PC-9 (cell line): ENCODE data around the gene NEB. TPM values are rescaled to one million over a fixed set of nuclear protein-coding genes. Genes with fewer than 3 reads are reported as not detected.

Experiments used
- BruUV-seq: library from RNA; stranded (reverse); fragments of 400-500 nt; replicated peaks from 2 replicates; lab custom pipeline; 2021; lab: Mats Ljungman, UMichigan
- CTCF ChIA-PET: fragments of 300-600 bp; sonication (Branson Sonifier 250); formaldehyde crosslinking; loops from one replicate; lab custom pipeline; 2022; ENCODE audit warnings: antibody characterized with exemption; lab: Charles Lee
- POLR2A ChIA-PET: fragments of 300-600 bp; sonication (Branson Sonifier 250); formaldehyde crosslinking; loops from one replicate; lab custom pipeline; 2022; ENCODE audit warnings: antibody characterized with exemption; ENCODE audit not compliant: unreplicated experiment; lab: Charles Lee
- DNase-seq, 2 experiments: peaks; one replicate each; pipeline versions ENCODE4 v3.0.0 to v3.0.0-alpha.2; 2015 to 2022; ENCODE audit warnings: mixed read lengths in 1 of 2
- H2AFZ ChIP-seq: fragments of 200-600 bp; sonication (generic); 2 replicates; pipeline ENCODE4 v1.8.1; 2017; ENCODE audit warnings: antibody characterized with exemption
- H3F3A ChIP-seq: fragments of 200-600 bp; sonication (generic); 2 replicates; pipeline ENCODE4 v1.8.1; 2017; ENCODE audit warnings: antibody characterized with exemption, mild to moderate bottlenecking, low read depth; ENCODE audit not compliant: insufficient read depth
- H3K27ac ChIP-seq: fragments of 200-600 bp; sonication (generic); 2 replicates; pipeline ENCODE4 v1.6.1; 2016; ENCODE audit warnings: mixed run types
- H3K27me3 ChIP-seq: fragments of 200-600 bp; sonication (generic); 2 replicates; pipeline ENCODE4 v1.6.1; 2016; ENCODE audit warnings: low read depth, mixed run types; ENCODE audit not compliant: insufficient read depth
- H3K36me3 ChIP-seq: fragments of 200-600 bp; sonication (generic); 2 replicates; pipeline ENCODE4 v1.6.1; 2016; ENCODE audit warnings: low read depth, mixed run types
- H3K4me1 ChIP-seq: fragments of 200-600 bp; sonication (generic); replicated peaks from 2 replicates; pipeline ENCODE4 v1.6.1; 2016; ENCODE audit warnings: mixed run types; ENCODE audit not compliant: insufficient read depth
- H3K4me2 ChIP-seq: fragments of 200-600 bp; sonication (generic); 2 replicates; pipeline ENCODE4 v1.6.1; 2017; ENCODE audit warnings: mixed run types
- H3K4me3 ChIP-seq: fragments of 200-600 bp; sonication (generic); 2 replicates; pipeline ENCODE4 v1.6.1; 2016; ENCODE audit warnings: mixed run types
- H3K79me2 ChIP-seq: fragments of 200-600 bp; sonication (generic); 2 replicates; pipeline ENCODE4 v1.6.1; 2017; ENCODE audit warnings: low read depth, mixed run types
- H3K9me2 ChIP-seq: fragments of 200-600 bp; sonication (generic); 2 replicates; pipeline ENCODE4 v1.8.1; 2017; ENCODE audit warnings: mild to moderate bottlenecking; ENCODE audit not compliant: insufficient read depth
- H3K9me3 ChIP-seq: fragments of 200-600 bp; sonication (generic); 2 replicates; pipeline ENCODE4 v1.8.1; 2016; ENCODE audit warnings: low read depth; ENCODE audit not compliant: insufficient read depth
- H4K20me1 ChIP-seq: fragments of 200-600 bp; sonication (generic); 2 replicates; pipeline ENCODE4 v1.8.1; 2017; ENCODE audit not compliant: insufficient read depth
- CTCF ChIP-seq: fragments of 200-600 bp; sonication (generic); conservative IDR thresholded peaks from 2 replicates; pipeline ENCODE4 v1.6.1; 2017; ENCODE audit warnings: mixed run types, antibody characterized with exemption, mild to moderate bottlenecking, moderate library complexity
- EZH2 ChIP-seq: fragments of 200-600 bp; sonication (generic); IDR thresholded peaks from 2 replicates; pipeline ENCODE4 v1.8.0; 2017; ENCODE audit warnings: antibody characterized with exemption, low read depth
- intact Hi-C: fragments of 100-400 bp; cut with micrococcal nuclease; formaldehyde crosslinking; loops from one replicate; pipeline ENCODE4 v1.10.0; 2022; ENCODE audit not compliant: unreplicated experiment
- total RNA-seq: library from RNA; stranded (reverse); gene quantifications from 2 replicates; pipeline ENCODE4 v1.2.3, GENCODE V29; 2021

Gene NEB
- total RNA-seq, 1 experiment from 2014 or later, result 0.15 TPM

DNA sequence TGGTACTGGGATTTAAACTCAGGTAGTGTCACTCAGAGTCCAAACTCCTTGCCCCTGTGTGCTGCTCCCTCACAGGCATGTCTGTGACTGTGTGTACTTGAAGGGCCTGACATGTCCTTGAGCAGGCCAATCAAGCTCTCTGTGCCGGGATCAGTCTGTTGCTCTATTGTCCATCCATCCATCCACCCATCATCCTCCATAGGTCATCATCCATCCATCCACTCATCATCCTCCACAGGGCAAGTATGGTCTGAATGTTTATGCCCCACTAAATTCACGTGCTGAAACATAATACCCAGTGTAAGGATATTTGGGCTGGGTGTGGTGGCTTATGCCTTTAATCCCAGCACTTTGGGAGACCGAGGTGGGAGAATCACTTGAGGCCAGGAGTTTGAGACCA is 24.5 kb upstream of the NEB start:
- intact Hi-C loops, result no loop called here
- ChIA-PET CTCF (no interaction called here), POLR2A (no interaction called here)
- Histone ChIP-seq H3K9me2 (no peaks in the 10 kb centered on the region), H3K4me3 (no peak overlapping the region), H3K36me3 (no peaks in the 10 kb centered on the region), H3K4me1 (no peaks in the 10 kb centered on the region), H3K27me3 (no peaks in the 10 kb centered on the region), H4K20me1 (no peaks in the 10 kb centered on the region), H3F3A (no peaks in the 10 kb centered on the region), H3K79me2 (no peaks in the 10 kb centered on the region), H2AFZ (no peak overlapping the region), H3K4me2 (no peak overlapping the region), H3K27ac (no peak overlapping the region), H3K9me3 (no peaks in the 10 kb centered on the region)
- DNase-seq, result no peak
- BruUV-seq, result no TSS peak
- TF ChIP-seq CTCF (no peak), EZH2 (no peak)

GRCh38 chr2:151757861-151758260 is 23.6 kb upstream of the NEB start:
- CTCF ChIA-PET, result no interaction called here
- no peaks in the 10 kb centered on the region for H3K79me2 ChIP-seq
- DNase-seq, result no peak
- no peaks in the 10 kb centered on the region for H3K4me1 ChIP-seq
- H3K4me3 ChIP-seq, result no peak overlapping the region
- intact Hi-C loops, result no loop called here
- no peaks in the 10 kb centered on the region for H3K9me3 ChIP-seq
- H2AFZ ChIP-seq, result no peak overlapping the region
- no peak overlapping the region for H3K4me2 ChIP-seq
- no peaks in the 10 kb centered on the region for H3K27me3 ChIP-seq
- POLR2A ChIA-PET, result no interaction called here
- no peaks in the 10 kb centered on the region for H4K20me1 ChIP-seq
- no peaks in the 10 kb centered on the region for H3K36me3 ChIP-seq
- no peak for TF ChIP-seq EZH2
- no peak for TF ChIP-seq CTCF
- H3K27ac ChIP-seq, result no peak overlapping the region
- H3K9me2 ChIP-seq, result no peaks in the 10 kb centered on the region
- no peaks in the 10 kb centered on the region for H3F3A ChIP-seq
- BruUV-seq, result no TSS peak

GRCh38 chr2:151756820-151757219 is 22.5 kb upstream of the NEB start:
- TF ChIP-seq CTCF, result no peak
- TF ChIP-seq EZH2, result no peak
- Histone ChIP-seq H3F3A (no peaks in the 10 kb centered on the region), H3K79me2 (no peaks in the 10 kb centered on the region), H4K20me1 (no peaks in the 10 kb centered on the region), H3K27me3 (no peaks in the 10 kb centered on the region), H3K36me3 (no peaks in the 10 kb centered on the region), H3K4me3 (no peak overlapping the region), H3K4me2 (no peak overlapping the region), H3K9me3 (no peaks in the 10 kb centered on the region), H3K27ac (no peak overlapping the region), H3K9me2 (no peaks in the 10 kb centered on the region), H3K4me1 (no peaks in the 10 kb centered on the region), H2AFZ (no peak overlapping the region)
- BruUV-seq, result no TSS peak
- intact Hi-C loops, result no loop called here
- DNase-seq, result no peak
- ChIA-PET CTCF (no interaction called here), POLR2A (no interaction called here)
